Astrocyte (in vitro differentiated cells and primary cell): ENCODE data around the gene FOXJ3. TPM values are rescaled to one million over a fixed set of nuclear protein-coding genes. Genes with fewer than 3 reads are reported as not detected.
A peak's percentile ranks its signal among the peaks of the same experiment; 100 is the strongest.

Source experiments
- DNase-seq: peaks from one replicate; pipeline ENCODE4 v3.0.0-alpha.2; 2010; ENCODE audit warnings: low read depth
- FAIRE-seq: peaks from 2 replicates; lab custom pipeline; 2011; peaks lifted over from hg19 to GRCh38; lab: Jason Lieb, UNC
- H2AFZ ChIP-seq: 2 replicates; pipeline ENCODE4 v1.6.0; 2012; ENCODE audit warnings: low read depth, low read length, inconsistent platforms
- H3K27ac ChIP-seq: 2 replicates; pipeline ENCODE4 v1.5.1; 2011; ENCODE audit warnings: low read depth, low read length, inconsistent platforms
- H3K27me3 ChIP-seq: 2 replicates; pipeline ENCODE4 v1.6.0; 2011; ENCODE audit warnings: low read length, inconsistent platforms; ENCODE audit not compliant: insufficient read depth
- H3K36me3 ChIP-seq: 2 replicates; pipeline ENCODE4 v1.5.1; 2011; ENCODE audit warnings: low read length, inconsistent platforms; ENCODE audit not compliant: insufficient read depth
- H3K4me1 ChIP-seq: 2 replicates; pipeline ENCODE4 v1.5.1; 2011; ENCODE audit warnings: low read length, inconsistent platforms; ENCODE audit not compliant: insufficient read depth
- H3K4me2 ChIP-seq: 2 replicates; pipeline ENCODE4 v1.6.0; 2012; ENCODE audit warnings: low read length, inconsistent platforms
- H3K4me3 ChIP-seq: 2 replicates; pipeline ENCODE4 v1.5.1; 2011; ENCODE audit warnings: low read depth, mild to moderate bottlenecking, low read length, inconsistent platforms; ENCODE audit not compliant: insufficient read depth
- H3K79me2 ChIP-seq: 2 replicates; pipeline ENCODE4 v1.6.0; 2012; ENCODE audit warnings: mild to moderate bottlenecking, low read length, inconsistent platforms; ENCODE audit not compliant: insufficient read depth
- H3K9ac ChIP-seq: 2 replicates; pipeline ENCODE4 v1.6.0; 2012; ENCODE audit warnings: mild to moderate bottlenecking, low read length, inconsistent platforms
- H3K9me3 ChIP-seq: 2 replicates; pipeline ENCODE4 v1.5.1; 2012; ENCODE audit warnings: low read depth, mild to moderate bottlenecking, low read length, inconsistent platforms; ENCODE audit not compliant: insufficient read depth
- H4K20me1 ChIP-seq: 2 replicates; pipeline ENCODE4 v1.6.0; 2012; ENCODE audit warnings: low read length, inconsistent platforms; ENCODE audit not compliant: insufficient read depth
- H3K27ac Mint-ChIP-seq: one replicate; pipeline ENCODE4 v1.8.0; 2021; ENCODE audit warnings: mild to moderate bottlenecking, mixed read lengths; ENCODE audit not compliant: unreplicated experiment
- H3K27me3 Mint-ChIP-seq: one replicate; pipeline ENCODE4 v1.8.0; 2021; ENCODE audit warnings: low read depth, mixed read lengths; ENCODE audit not compliant: unreplicated experiment
- H3K36me3 Mint-ChIP-seq: one replicate; pipeline ENCODE4 v1.8.0; 2021; ENCODE audit warnings: low read depth, mixed read lengths; ENCODE audit not compliant: unreplicated experiment
- H3K4me1 Mint-ChIP-seq: one replicate; pipeline ENCODE4 v1.8.0; 2021; ENCODE audit warnings: low read depth, mixed read lengths; ENCODE audit not compliant: unreplicated experiment
- H3K4me3 Mint-ChIP-seq: one replicate; pipeline ENCODE4 v1.8.0; 2021; ENCODE audit warnings: mild to moderate bottlenecking, moderate library complexity, mixed read lengths; ENCODE audit not compliant: unreplicated experiment
- H3K9me3 Mint-ChIP-seq: one replicate; pipeline ENCODE4 v1.8.0; 2021; ENCODE audit warnings: mild to moderate bottlenecking, mixed read lengths; ENCODE audit not compliant: unreplicated experiment
- EZH2 ChIP-seq: IDR thresholded peaks from 2 replicates; pipeline ENCODE4 v1.6.1; 2012; ENCODE audit warnings: mild to moderate bottlenecking, low read length, inconsistent platforms; ENCODE audit not compliant: insufficient read depth
- total RNA-seq: library from RNA; stranded (reverse); gene quantifications from 2 replicates; pipeline ENCODE4 v1.2.1, GENCODE V29; 2021
- TF ChIP-seq, protein P1 (sequence below): IDR thresholded peaks from 2 replicates; pipeline ENCODE4 v1.5.1; 2011; ENCODE audit warnings: low read depth, mild to moderate bottlenecking, inconsistent platforms, low read length, moderate library complexity; ENCODE audit not compliant: insufficient read depth

Gene FOXJ3
- total RNA-seq, 1 donor from 2014 or later: 41.9 TPM

DNA sequence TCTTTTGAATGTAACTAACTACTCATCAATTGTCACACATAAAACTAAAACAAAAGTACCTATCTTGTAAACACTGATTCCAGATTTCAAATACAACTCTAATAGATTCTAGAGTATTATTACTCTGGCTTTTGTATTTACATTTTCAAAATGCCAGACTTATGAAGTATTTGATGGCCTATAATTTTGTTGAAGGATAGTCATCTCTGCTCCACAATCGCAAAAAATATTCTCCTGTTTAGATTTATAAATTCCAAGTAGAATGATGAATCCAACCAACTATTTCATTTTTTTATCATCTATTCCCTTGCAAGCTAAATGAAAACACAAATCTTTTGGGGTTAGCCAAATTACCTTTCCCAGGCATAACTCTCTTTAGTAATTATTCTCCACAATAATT is 95.5 kb downstream of the FOXJ3 start:
- no peak overlapping the region for H3K4me3 Mint-ChIP-seq
- Histone ChIP-seq H4K20me1 (peaks cover 48% of the 10 kb centered on the region), H3K79me2 (peaks cover 76% of the 10 kb centered on the region), H3K9me3 (no peaks in the 10 kb centered on the region), H3K27ac (no peak overlapping the region), H2AFZ (no peak overlapping the region), H3K4me3 (no peak overlapping the region), H3K4me1 (no peaks in the 10 kb centered on the region), H3K4me2 (no peak overlapping the region), H3K36me3 (no peaks in the 10 kb centered on the region), H3K9ac (no peak overlapping the region), H3K27me3 (no peaks in the 10 kb centered on the region)
- DNase-seq (no peak), FAIRE-seq (no peak)
- no peaks in the 10 kb centered on the region for H3K27me3 Mint-ChIP-seq
- H3K9me3 Mint-ChIP-seq: peaks cover 19% of the 10 kb centered on the region
- TF ChIP-seq, protein P1, sequence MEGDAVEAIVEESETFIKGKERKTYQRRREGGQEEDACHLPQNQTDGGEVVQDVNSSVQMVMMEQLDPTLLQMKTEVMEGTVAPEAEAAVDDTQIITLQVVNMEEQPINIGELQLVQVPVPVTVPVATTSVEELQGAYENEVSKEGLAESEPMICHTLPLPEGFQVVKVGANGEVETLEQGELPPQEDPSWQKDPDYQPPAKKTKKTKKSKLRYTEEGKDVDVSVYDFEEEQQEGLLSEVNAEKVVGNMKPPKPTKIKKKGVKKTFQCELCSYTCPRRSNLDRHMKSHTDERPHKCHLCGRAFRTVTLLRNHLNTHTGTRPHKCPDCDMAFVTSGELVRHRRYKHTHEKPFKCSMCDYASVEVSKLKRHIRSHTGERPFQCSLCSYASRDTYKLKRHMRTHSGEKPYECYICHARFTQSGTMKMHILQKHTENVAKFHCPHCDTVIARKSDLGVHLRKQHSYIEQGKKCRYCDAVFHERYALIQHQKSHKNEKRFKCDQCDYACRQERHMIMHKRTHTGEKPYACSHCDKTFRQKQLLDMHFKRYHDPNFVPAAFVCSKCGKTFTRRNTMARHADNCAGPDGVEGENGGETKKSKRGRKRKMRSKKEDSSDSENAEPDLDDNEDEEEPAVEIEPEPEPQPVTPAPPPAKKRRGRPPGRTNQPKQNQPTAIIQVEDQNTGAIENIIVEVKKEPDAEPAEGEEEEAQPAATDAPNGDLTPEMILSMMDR: no peak
- TF ChIP-seq EZH2: no peak
- H3K36me3 Mint-ChIP-seq: peaks cover 18% of the 10 kb centered on the region
- H3K27ac Mint-ChIP-seq: no peak overlapping the region
- H3K4me1 Mint-ChIP-seq: peaks cover 17% of the 10 kb centered on the region

DNA sequence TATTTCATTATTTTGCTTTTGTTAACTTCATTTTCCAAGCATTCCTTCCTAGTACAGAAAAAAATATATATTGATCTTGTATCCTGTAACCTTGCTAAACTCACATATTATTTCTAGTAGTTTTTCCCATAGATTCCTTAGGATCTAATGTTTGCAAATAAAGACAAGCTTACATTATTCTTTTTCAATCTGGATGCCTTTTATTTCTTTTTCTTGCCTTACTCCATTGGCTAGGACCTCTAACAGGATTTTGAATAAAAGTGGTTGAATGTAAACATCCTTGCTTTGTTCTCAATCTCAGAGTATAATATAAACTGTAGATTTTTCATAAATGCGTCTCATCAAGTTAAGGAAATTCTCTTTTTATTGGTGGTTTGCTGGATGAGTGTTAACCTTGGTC is 96.0 kb downstream of the FOXJ3 start:
- no peak for FAIRE-seq
- H3K4me1 ChIP-seq: no peaks in the 10 kb centered on the region
- H3K79me2 ChIP-seq: peaks cover 71% of the 10 kb centered on the region
- H3K4me2 ChIP-seq: no peak overlapping the region
- Mint-ChIP-seq H3K27ac (no peak overlapping the region), H3K4me3 (no peak overlapping the region), H3K9me3 (peaks cover 23% of the 10 kb centered on the region), H3K4me1 (peaks cover 17% of the 10 kb centered on the region), H3K27me3 (no peaks in the 10 kb centered on the region), H3K36me3 (peaks cover 22% of the 10 kb centered on the region)
- H3K27ac ChIP-seq: no peak overlapping the region
- no peaks in the 10 kb centered on the region for H3K36me3 ChIP-seq
- H3K27me3 ChIP-seq: no peaks in the 10 kb centered on the region
- H3K9ac ChIP-seq: no peak overlapping the region
- H4K20me1 ChIP-seq: peaks cover 44% of the 10 kb centered on the region
- H3K9me3 ChIP-seq: no peaks in the 10 kb centered on the region
- no peak for DNase-seq
- TF ChIP-seq, protein P1: no peak
- no peak for TF ChIP-seq EZH2
- no peak overlapping the region for H3K4me3 ChIP-seq
- no peak overlapping the region for H2AFZ ChIP-seq

DNA sequence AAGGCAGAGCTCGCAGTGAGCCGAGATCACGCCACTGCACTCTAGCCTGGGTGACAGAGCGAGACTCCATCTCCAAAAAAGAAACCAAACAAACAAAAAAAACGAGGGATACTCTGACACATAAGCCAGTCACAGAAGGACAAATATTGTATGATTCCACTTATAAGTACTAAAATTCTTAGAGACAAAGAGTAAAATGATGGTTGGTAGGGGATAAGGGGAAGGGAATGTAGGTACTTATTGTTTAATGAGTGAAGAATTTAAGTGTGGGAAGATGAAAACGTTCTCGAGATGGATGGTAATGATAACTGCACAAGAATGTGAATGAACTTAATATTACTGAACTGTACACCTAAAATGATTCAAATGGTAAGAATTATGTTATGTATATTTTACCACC is 103.8 kb downstream of the FOXJ3 start:
- Histone ChIP-seq H3K27ac (peak overlapping the region; percentile 6), H4K20me1 (peaks cover 17% of the 10 kb centered on the region), H3K4me2 (peak overlapping the region; percentile 57), H3K9ac (no peak overlapping the region), H3K79me2 (peaks cover 32% of the 10 kb centered on the region), H3K4me1 (peaks cover 1% of the 10 kb centered on the region), H3K9me3 (no peaks in the 10 kb centered on the region), H3K4me3 (no peak overlapping the region), H3K36me3 (no peaks in the 10 kb centered on the region), H2AFZ (no peak overlapping the region), H3K27me3 (no peaks in the 10 kb centered on the region)
- Mint-ChIP-seq H3K36me3 (peaks cover 19% of the 10 kb centered on the region), H3K27ac (no peak overlapping the region), H3K27me3 (no peaks in the 10 kb centered on the region), H3K4me3 (no peak overlapping the region), H3K9me3 (peaks cover 14% of the 10 kb centered on the region), H3K4me1 (peaks cover 18% of the 10 kb centered on the region)
- DNase-seq: peak; percentile 87
- TF ChIP-seq EZH2: no peak
- TF ChIP-seq, protein P1: no peak
- no peak for FAIRE-seq
